IMR-90 (cell line): ENCODE data around the gene DPYSL3. TPM values are rescaled to one million over a fixed set of nuclear protein-coding genes. Genes with fewer than 3 reads are reported as not detected.

ENCODE experiments used
- ATAC-seq: fragments of 200-7000 bp; cut with Tn5 transposase; 2 replicates; pipeline ENCODE4 v1.9.1; 2020; ENCODE audit warnings: low read depth, mild to moderate bottlenecking, moderate library complexity
- BruUV-seq: library from RNA; stranded (reverse); fragments of 400-500 nt; replicated peaks from 2 replicates; lab custom pipeline; 2021; lab: Mats Ljungman, UMichigan
- CTCF ChIA-PET: fragments of 300-600 bp; formaldehyde crosslinking; extraction: SDS; loops from one replicate; lab custom pipeline; 2021; ENCODE audit warnings: antibody characterized with exemption; lab: Yijun Ruan, JAX
- POLR2A ChIA-PET: fragments of 300-600 bp; sonication (Branson Sonifier 250); formaldehyde crosslinking; loops from one replicate; lab custom pipeline; 2022; ENCODE audit warnings: antibody characterized with exemption; ENCODE audit not compliant: unreplicated experiment; lab: Charles Lee
- DNase-seq: peaks from one replicate; pipeline ENCODE4 v3.0.0; 2013
- H2AFZ ChIP-seq: replicated peaks from 2 replicates; pipeline ENCODE3; 2013; ENCODE audit warnings: low read length, mild to moderate bottlenecking; ENCODE audit not compliant: poor library complexity
- H2AK5ac ChIP-seq: 2 replicates; pipeline ENCODE4 v1.6.1; 2013; ENCODE audit warnings: low read depth, low read length, inconsistent platforms
- H2AK9ac ChIP-seq: replicated peaks from 2 replicates; pipeline ENCODE3; 2013; ENCODE audit warnings: mild to moderate bottlenecking, low read depth, low read length, moderate library complexity; ENCODE audit not compliant: poor library complexity
- H2BK120ac ChIP-seq: 2 replicates; pipeline ENCODE4 v1.6.1; 2013; ENCODE audit warnings: low read depth, low read length, inconsistent platforms
- H2BK15ac ChIP-seq: 3 replicates; pipeline ENCODE4 v1.6.1; 2013; ENCODE audit warnings: low read depth, low read length, inconsistent platforms
- H2BK20ac ChIP-seq: 2 replicates; pipeline ENCODE4 v1.6.1; 2013; ENCODE audit warnings: low read depth, mild to moderate bottlenecking, inconsistent platforms, low read length, moderate library complexity
- H2BK5ac ChIP-seq: 2 replicates; pipeline ENCODE4 v1.6.1; 2013; ENCODE audit warnings: mild to moderate bottlenecking, low read depth, low read length, inconsistent platforms; ENCODE audit not compliant: poor library complexity, severe bottlenecking
- H3K14ac ChIP-seq: replicated peaks from 2 replicates; pipeline ENCODE4 v1.6.1; 2013; ENCODE audit warnings: low read depth, low read length, inconsistent platforms
- H3K18ac ChIP-seq: 2 replicates; pipeline ENCODE4 v1.6.1; 2013; ENCODE audit warnings: low read depth, low read length, control low read depth
- H3K23ac ChIP-seq: 2 replicates; pipeline ENCODE4 v1.6.1; 2013; ENCODE audit warnings: low read depth, low read length, inconsistent platforms
- H3K27ac ChIP-seq: 2 replicates; pipeline ENCODE4 v1.5.1; 2013; ENCODE audit warnings: mild to moderate bottlenecking, control low read depth, low read length; ENCODE audit not compliant: insufficient read depth
- H3K27me3 ChIP-seq: 2 replicates; pipeline ENCODE4 v1.6.1; 2013; ENCODE audit warnings: low read length; ENCODE audit not compliant: control insufficient read depth, insufficient read depth
- H3K36me3 ChIP-seq: 2 replicates; pipeline ENCODE4 v1.6.1; 2013; ENCODE audit warnings: low read length, mixed read lengths; ENCODE audit not compliant: control insufficient read depth, insufficient read depth
- H3K4ac ChIP-seq: 2 replicates; pipeline ENCODE4 v1.6.1; 2013; ENCODE audit warnings: low read depth, low read length, inconsistent platforms
- H3K4me1 ChIP-seq: 2 replicates; pipeline ENCODE4 v1.6.1; 2013; ENCODE audit warnings: low read length, mixed read lengths; ENCODE audit not compliant: control insufficient read depth, insufficient read depth
- H3K4me2 ChIP-seq: 2 replicates; pipeline ENCODE4 v1.6.1; 2013; ENCODE audit warnings: low read depth, mild to moderate bottlenecking, control low read depth, low read length, moderate library complexity
- H3K4me3 ChIP-seq: 2 replicates; pipeline ENCODE4 v1.5.1; 2013; ENCODE audit warnings: low read depth, mild to moderate bottlenecking, control low read depth, low read length, moderate library complexity; ENCODE audit not compliant: insufficient read depth
- H3K56ac ChIP-seq: 2 replicates; pipeline ENCODE4 v1.6.1; 2013; ENCODE audit warnings: low read length, inconsistent platforms; ENCODE audit not compliant: insufficient read depth; ENCODE audit errors: extremely low read depth
- H3K79me1 ChIP-seq, 2 experiments: 2 replicates each; pipeline ENCODE4 v1.6.1; 2013; ENCODE audit warnings: low read length in 2 of 2, inconsistent platforms in 1 of 2, low read depth in 1 of 2
- H3K9ac ChIP-seq: 2 replicates; pipeline ENCODE4 v1.6.1; 2013; ENCODE audit warnings: low read depth, low read length, control low read depth
- H3K9me1 ChIP-seq: 2 replicates; pipeline ENCODE4 v1.6.1; 2013; ENCODE audit warnings: low read length, inconsistent platforms; ENCODE audit not compliant: insufficient read depth
- H3K9me3 ChIP-seq: 2 replicates; pipeline ENCODE4 v1.6.1; 2013; ENCODE audit warnings: low read length; ENCODE audit not compliant: control insufficient read depth, insufficient read depth
- H4K20me1 ChIP-seq: 2 replicates; pipeline ENCODE4 v1.6.1; 2013; ENCODE audit warnings: low read length, inconsistent platforms; ENCODE audit not compliant: insufficient read depth
- H4K5ac ChIP-seq: 2 replicates; pipeline ENCODE4 v1.6.1; 2013; ENCODE audit warnings: mild to moderate bottlenecking, low read depth, low read length, control low read depth
- H4K8ac ChIP-seq, 2 experiments: 2 replicates each; pipeline ENCODE4 v1.6.1; 2013; ENCODE audit warnings: low read depth in 2 of 2, low read length in 2 of 2, control low read depth in 1 of 2, inconsistent platforms in 1 of 2
- H4K91ac ChIP-seq: 2 replicates; pipeline ENCODE4 v1.6.1; 2013; ENCODE audit warnings: low read depth, low read length, inconsistent platforms; ENCODE audit not compliant: insufficient read depth
- BHLHE40 ChIP-seq: fragments of 150-350 bp; IDR thresholded peaks from 2 replicates; pipeline ENCODE4 v1.6.1; 2016; ENCODE audit warnings: mild to moderate bottlenecking, low read depth, low read length
- CEBPB ChIP-seq: IDR thresholded peaks from 2 replicates; pipeline ENCODE4 v1.6.1; 2012; ENCODE audit warnings: low read depth, low read length, improper control_type of control experiment
- CHD1 ChIP-seq: IDR thresholded peaks from 2 replicates; pipeline ENCODE4 v1.6.1; 2012; ENCODE audit warnings: low read depth, low read length, improper control_type of control experiment
- FOS ChIP-seq: fragments of 150-350 bp; IDR thresholded peaks from 2 replicates; pipeline ENCODE4 v1.6.1; 2016; ENCODE audit warnings: low read depth, low read length
- MAZ ChIP-seq: IDR thresholded peaks from 2 replicates; pipeline ENCODE4 v1.6.1; 2012; ENCODE audit warnings: low read depth, mild to moderate bottlenecking, low read length, improper control_type of control experiment, moderate library complexity, borderline replicate concordance
- MXI1 ChIP-seq: IDR thresholded peaks from 2 replicates; pipeline ENCODE4 v1.6.1; 2012; ENCODE audit warnings: low read depth, mild to moderate bottlenecking, low read length, moderate library complexity, borderline replicate concordance
- NFE2L2 ChIP-seq: fragments of 150-350 bp; IDR thresholded peaks from 2 replicates; pipeline ENCODE4 v1.6.1; 2016; ENCODE audit warnings: low read depth, mild to moderate bottlenecking, low read length
- RAD21 ChIP-seq: IDR thresholded peaks from 2 replicates; pipeline ENCODE4 v1.6.1; 2012; ENCODE audit warnings: low read length, improper control_type of control experiment
- WGBS, 2 experiments: methylation state at CpG; one replicate each; pipeline versions ENCODE4 v1.1.5 to v1.1.7; 2013; ENCODE audit warnings: missing lambda C conversion rate in 2 of 2; ENCODE audit not compliant: insufficient read length in 1 of 2; ENCODE audit errors: extremely low coverage in 2 of 2; 5-methylcytosine and 5-hydroxymethylcytosine counted together
- dilution Hi-C: fragments of 300-500 bp; cut with HindIII; formaldehyde crosslinking; loops from one replicate; pipeline ENCODE4 v1.14.3; 2018; ENCODE audit warnings: low sequenced_read_pairs; ENCODE audit not compliant: unreplicated experiment
- in situ Hi-C: fragments of 300-500 bp; cut with MboI; formaldehyde crosslinking; loops from 3 replicates; pipeline ENCODE4 v1.14.3; 2019; ENCODE audit warnings: low sequenced_read_pairs, inconsistent platforms, mixed read lengths
- intact Hi-C: fragments of 100-400 bp; cut with micrococcal nuclease; formaldehyde crosslinking; loops from 2 replicates; pipeline ENCODE4 v1.10.0; 2022
- polyA plus RNA-seq, 3 experiments: library from polyadenylated mRNA; depleted of rRNA; stranded (reverse); fragments of >200 nt; gene quantifications; 2 replicates each; pipeline ENCODE4 v1.2.3, GENCODE V29; 2012; ENCODE audit warnings: low replicate concordance in 1 of 3
- total RNA-seq: library from RNA; depleted of rRNA; stranded (reverse); fragments of >200 nt; gene quantifications from 2 replicates; pipeline ENCODE4 v1.2.3, GENCODE V29; 2012

Gene DPYSL3
- total and polyA plus RNA-seq, 2 of the 4 experiments (the other 2 are of a cell fraction), result 50.2 to 60.9 TPM

DNA sequence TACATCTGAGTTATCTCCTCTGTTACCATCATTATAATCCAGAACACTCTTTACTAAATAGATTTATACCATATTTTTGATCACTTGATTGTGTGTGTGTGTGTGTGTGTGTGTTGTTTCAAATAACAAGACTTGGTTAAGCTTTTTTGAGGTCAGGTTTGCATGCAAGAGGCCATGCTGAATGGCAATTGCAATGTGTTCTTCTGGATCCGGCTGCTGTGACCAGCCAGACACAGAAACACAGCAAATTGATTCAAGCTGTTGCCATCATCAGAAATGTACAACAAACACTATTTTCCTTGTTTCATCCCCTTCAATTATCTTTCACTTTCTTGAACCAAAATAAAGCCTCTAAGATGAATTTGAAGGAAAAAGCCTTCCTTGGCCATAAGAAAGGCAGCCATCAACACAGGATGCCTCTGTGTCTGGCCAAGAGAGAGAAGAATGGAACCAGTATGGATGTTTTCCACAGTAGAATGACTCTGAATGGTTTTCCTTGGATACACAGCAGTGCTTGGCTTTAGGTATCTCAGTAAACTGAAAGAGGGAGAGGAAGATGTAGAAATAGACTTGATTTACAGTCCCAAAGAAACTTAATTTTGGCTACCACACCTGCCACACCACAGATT, 53.9 kb downstream of the DPYSL3 start:
- CTCF ChIA-PET, result interaction anchor here (1.0 to 2.3 kb wide), 2 partner anchors 9 to 54 kb away, joined by 3 to 6 read pairs; partner anchors contain the start of gene DPYSL3
- H3K9ac ChIP-seq, result no peak overlapping the region
- dilution Hi-C loops, result no loop called here

More for the DNA sequence above, 53.9 kb downstream of the DPYSL3 start:
- BruUV-seq, result no TSS peak
- peaks cover 33 to 51% of the 10 kb centered on the region in 2 experiments for H3K79me1 ChIP-seq
- H4K5ac ChIP-seq, result no peak overlapping the region
- no peaks in the 10 kb centered on the region; the same call in 1 of the 2 replicates for H3K27me3 ChIP-seq
- no peak overlapping the region for H3K4me3 ChIP-seq
- H2BK120ac ChIP-seq, result 0 out of 2 replicates have a peak overlapping the region, but pooled peaks have one; percentile 5
- peaks cover 6% of the 10 kb centered on the region; the same call in 1 of the 2 replicates for H3K4me1 ChIP-seq
- no peak overlapping the region for H3K4me2 ChIP-seq
- ATAC-seq (no peak), DNase-seq (no peak)
- intact Hi-C loops (no loop called here), in situ Hi-C loops (no loop called here)
- no peak overlapping the region for H3K56ac ChIP-seq
- H3K27ac ChIP-seq, result no peak overlapping the region
- no peak overlapping the region for H3K14ac ChIP-seq
- no peak overlapping the region for H2AK5ac ChIP-seq
- peaks cover 4% of the 10 kb centered on the region for H3K9me3 ChIP-seq
- H4K8ac ChIP-seq, result no peak overlapping the region
- no peaks in the 10 kb centered on the region for H3K36me3 ChIP-seq
- WGBS, 2 experiments, result 100% methylated on average over 1 of the region's 1 CpG; no CpG with 5 or more reads in 1 of the 2 experiments
- H3K9me1 ChIP-seq, result peaks cover 4% of the 10 kb centered on the region; the same call in 1 of the 2 replicates
- no peaks in the 10 kb centered on the region for H4K20me1 ChIP-seq
- H2BK5ac ChIP-seq, result no peak overlapping the region
- no peak overlapping the region for H2AFZ ChIP-seq
- H3K4ac ChIP-seq, result 0 out of 2 replicates have a peak overlapping the region, but pooled peaks have one; percentile 14
- no peak overlapping the region for H3K18ac ChIP-seq
- H2BK15ac ChIP-seq, result no peak overlapping the region
- no peak overlapping the region for H3K23ac ChIP-seq
- H2BK20ac ChIP-seq, result peak overlapping the region; percentile 18; the same call in 1 of the 2 replicates
- H4K91ac ChIP-seq, result no peak overlapping the region
- POLR2A ChIA-PET, result no interaction called here
- no peak for TF ChIP-seq FOS
- TF ChIP-seq CEBPB, result no peak
- TF ChIP-seq NFE2L2, result no peak
- TF ChIP-seq MAZ, result no peak
- no peak for TF ChIP-seq MXI1
- no peak for TF ChIP-seq CHD1
- no peak for TF ChIP-seq BHLHE40
- TF ChIP-seq RAD21, result no peak
- H2AK9ac ChIP-seq, result no peak overlapping the region
